HG02588 (cell line): ENCODE data around the gene GRHL1.
"Not testable (repeated sequence)": the region's sequence is repeated elsewhere in the genome, so short reads cannot be mapped to it uniquely, and the experiment has no call there.

ENCODE experiments used
- ATAC-seq: cut with Tn5 transposase; IDR thresholded peaks from one replicate; pipeline ENCODE4 v1.9.1; 2021; ENCODE audit warnings: mild to moderate bottlenecking, moderate library complexity; ENCODE audit not compliant: unreplicated experiment

GRHL1 gene, protein sequence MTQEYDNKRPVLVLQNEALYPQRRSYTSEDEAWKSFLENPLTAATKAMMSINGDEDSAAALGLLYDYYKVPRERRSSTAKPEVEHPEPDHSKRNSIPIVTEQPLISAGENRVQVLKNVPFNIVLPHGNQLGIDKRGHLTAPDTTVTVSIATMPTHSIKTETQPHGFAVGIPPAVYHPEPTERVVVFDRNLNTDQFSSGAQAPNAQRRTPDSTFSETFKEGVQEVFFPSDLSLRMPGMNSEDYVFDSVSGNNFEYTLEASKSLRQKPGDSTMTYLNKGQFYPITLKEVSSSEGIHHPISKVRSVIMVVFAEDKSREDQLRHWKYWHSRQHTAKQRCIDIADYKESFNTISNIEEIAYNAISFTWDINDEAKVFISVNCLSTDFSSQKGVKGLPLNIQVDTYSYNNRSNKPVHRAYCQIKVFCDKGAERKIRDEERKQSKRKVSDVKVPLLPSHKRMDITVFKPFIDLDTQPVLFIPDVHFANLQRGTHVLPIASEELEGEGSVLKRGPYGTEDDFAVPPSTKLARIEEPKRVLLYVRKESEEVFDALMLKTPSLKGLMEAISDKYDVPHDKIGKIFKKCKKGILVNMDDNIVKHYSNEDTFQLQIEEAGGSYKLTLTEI

DNA sequence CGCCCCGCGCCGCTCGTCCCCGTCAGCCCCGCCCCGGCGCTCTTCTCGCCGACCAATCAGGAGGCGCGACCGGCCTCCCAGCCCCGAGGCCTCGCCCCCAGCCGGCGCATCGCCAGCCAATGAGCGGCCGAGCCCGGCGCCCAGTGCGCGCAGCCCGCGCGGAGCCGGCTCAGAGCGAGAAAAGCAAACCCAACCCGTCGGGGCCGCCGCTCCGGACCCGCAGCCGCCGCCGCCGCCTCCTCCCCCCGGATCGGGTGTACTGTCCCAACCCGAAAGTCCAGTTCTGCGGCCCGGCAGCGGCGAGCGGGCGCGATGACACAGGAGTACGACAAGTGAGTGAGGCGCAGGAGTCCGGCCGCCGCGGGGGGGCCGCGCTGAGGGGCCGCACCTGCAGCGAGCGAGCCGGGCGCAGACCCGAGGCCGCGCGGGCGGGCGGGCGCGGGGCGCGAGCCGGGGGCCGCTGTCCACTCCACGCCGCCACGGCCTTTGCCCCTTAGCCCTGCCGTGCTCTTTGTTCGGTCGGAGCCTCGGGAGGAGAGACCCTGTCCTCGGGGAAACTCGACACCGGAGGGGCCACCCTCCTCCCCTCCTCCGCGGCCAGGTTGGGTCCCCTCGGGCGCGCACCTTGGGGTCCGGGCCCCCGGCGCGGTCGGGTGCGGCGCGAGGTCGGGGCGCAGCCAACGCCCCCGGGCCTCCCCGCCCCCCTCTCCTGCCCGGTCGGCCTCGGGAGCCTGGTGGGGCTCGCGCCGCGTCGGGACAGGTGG is at the start of gene GRHL1:
TSS of gene GRHL1 (plus strand) at position 172 of the 764 bp plus-strand sequence. CDS start at position 313, 141 bp downstream.
- ATAC-seq = peak; percentile 93

DNA sequence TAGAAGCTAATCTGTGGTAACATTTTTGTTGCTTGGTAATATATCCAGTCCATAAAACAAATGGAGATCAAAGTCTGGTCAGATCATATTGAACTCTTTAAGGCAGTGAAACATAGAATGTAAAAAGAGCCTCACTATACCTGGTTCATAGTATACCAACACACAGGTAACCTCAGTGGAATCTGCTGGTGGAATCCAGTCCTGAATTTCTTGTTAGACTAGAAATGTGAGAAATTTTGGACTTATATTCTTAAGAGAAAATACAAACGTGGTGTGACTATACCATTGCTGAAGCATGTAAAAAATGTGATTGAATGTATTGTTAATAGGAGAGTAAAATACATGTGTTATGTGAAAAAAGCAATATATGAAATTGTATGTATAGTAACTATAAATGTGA is 46.1 kb upstream of the GRHL1 start:
- no peak for ATAC-seq

DNA sequence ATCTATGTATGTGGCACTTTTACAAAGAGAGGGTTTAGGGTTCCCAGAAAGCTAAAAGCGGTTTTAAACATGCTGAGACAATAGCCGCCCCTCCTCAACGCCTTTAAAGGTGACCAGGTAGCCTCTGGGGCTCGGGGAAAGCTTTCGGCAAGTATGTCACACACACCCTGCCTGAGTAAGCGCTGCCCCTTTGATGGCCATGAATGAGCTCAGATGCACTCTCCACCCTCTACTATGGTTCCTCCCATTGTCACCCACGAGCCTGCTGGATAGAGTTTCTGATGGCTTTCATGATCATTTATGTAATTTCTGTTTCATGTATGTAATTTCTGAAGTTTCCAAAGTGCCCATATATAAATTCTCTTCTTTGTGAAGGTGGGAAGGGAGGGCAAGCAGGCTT is 44.1 kb upstream of the GRHL1 start:
- ATAC-seq = no peak

DNA sequence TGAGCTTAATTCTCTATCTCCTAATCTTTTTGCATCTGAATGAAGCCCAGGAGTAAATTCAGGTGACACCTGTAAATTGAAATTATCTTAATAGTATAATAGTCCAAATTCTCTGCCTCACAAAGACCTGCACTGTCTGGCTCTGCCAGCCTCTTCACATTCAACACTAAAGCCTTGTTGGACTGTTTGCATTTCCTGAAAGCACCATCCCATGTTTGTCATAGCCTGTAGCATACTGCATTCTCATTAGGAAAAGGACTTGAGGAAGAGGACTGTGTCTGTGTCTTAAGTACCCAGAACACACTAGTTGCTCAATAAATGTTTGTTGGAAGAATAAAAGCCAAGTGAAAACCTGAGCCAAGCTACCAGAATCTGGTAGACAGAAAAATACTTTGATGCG is 42.9 kb upstream of the GRHL1 start:
- ATAC-seq = no peak

DNA sequence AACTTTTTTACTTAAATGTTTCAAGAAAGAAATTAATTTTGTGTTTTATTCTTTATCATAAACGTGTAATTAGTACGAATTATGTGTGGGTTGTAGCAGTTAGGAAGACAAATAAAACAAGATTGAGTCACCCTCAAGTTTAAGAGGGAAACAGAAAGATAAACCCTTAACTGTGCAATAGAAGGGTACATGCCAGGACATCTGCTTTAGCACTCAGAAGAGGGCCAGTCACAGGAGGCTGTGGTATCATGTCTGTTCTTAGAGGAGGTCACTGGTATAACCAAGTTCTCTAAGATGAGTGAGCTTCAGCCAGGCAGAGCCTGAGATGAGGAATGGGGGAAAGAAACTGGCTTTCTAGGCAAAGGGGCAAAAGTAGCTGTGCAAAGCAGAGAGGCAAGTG is 42.4 kb upstream of the GRHL1 start:
- ATAC-seq = no peak

DNA sequence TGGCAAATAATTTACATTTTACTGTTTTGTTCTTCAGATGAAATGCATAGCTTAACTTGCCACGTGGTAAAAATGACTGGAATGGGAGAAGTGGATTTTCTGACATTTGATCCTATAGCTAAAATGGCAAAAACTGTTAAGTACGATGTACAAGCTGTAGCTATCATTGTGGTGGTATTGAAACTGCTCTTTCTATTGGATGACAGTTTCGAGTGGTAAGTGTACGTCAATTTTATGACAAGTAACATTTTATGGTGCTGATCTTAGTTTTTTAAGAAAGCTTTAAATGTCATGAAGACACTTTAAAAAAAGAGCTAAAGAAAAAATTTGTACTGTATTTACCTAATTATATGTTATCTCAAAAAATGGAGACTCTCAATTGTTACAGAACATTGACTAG is 40.8 kb upstream of the GRHL1 start:
- ATAC-seq = no peak

DNA sequence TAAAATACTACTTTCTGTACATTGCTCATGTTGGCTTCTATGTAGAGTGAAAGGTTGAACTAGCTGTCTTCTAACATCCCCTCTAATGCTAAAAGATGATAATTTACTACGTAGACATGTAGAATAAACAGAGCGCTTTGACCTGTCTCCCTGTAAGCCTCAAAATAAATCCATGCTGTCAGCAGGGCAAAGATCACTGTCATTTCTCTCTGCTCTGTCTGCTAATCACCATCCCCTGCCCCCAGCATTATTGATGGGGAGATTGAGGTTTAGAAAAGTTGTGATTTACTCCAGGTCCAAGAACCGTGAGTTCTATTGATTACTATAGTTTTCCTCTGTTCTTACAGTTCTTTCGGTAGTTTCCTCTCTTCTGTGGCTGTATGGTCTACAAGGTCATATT is 39.0 kb upstream of the GRHL1 start:
- ATAC-seq = no peak

DNA sequence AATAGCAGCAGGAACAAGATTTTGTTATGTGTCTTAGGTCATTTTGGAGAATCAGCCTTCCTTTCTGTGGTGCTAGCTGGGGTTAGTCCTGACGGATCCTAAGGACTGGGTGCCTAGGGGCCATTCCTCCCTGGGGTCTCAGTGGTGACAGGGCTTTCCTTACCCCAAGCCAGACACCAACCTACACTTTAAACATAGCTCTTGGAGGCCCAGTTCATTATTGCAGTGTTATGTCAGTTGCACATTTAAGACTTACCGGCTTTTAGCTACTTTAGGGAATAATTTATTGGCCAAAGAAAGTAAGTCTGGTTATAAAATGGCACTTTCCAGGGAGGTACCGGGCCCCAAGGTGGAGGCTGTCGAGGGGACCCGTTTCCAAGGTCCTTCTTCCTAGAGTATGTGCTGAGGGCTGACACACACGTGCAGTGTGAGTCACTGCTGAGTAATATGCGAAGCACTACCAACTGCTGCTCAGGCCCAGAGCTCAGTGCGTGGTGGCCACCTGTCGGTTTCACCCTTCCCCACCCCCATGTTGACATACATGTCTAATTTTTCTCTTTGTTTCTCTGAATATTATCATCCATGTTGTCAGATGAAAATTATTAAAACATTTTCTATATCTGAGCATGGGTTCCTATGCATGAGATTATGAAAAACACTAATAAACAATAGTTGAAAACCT is 37.0 kb upstream of the GRHL1 start:
- peak; percentile 100 for ATAC-seq

DNA sequence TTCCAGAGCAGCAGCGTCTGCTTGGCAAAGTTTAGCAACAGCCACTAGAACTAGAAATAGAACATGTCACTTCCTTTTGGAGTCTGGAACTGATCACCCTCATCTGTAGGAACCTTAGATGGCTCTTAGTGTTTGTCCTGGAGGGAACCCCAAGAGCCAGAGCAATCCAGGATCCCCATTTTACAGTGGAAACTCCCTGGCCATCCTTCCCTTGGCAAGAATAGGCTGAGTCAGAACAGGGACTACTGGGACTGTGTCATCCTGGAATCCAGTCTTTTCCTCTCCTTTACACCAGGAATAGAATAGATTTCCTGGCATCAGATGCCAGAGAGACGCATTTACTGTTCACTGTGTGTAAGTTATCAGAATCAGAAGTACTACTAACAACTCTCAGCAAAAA is 33.2 kb upstream of the GRHL1 start:
- ATAC-seq = no peak

DNA sequence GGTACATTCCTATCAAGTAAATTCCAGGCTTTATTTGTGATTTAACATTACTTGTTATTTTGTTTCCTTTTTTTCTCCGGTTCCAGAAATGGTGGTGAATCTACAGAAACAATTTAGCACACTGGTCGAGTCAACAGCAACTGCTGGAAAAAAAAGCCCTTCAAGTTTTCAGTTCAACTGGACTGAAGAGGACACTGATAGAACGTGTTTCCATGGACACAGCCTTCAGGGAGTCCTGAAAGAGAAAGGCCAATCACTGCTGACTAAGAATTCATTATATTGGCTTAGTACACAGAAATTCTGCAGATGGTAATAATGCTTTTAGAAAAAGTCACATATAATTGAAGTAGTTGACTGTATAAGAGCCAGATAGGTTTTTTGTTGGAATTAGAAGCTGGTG is 32.0 kb upstream of the GRHL1 start:
- no peak for ATAC-seq

DNA sequence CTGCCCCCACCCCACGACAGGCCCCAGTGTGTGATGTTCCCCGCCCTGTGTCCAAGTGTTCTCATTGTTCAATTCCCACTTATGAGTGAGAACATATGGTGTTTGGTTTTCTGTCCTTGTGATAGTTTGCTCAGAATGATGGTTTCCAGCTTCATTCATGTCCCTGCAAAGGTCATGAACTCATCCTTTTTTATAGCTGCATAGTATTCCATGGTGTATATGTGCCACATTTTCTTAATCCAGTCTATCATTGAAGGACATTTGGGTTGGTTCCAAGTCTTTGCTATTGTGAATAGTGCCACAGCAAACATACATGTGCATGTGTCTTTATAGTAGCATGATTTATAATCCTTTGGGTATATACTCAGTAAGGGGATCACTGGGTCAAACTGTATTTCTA is 24.5 kb upstream of the GRHL1 start:
- ATAC-seq = not testable (repeated sequence)

DNA sequence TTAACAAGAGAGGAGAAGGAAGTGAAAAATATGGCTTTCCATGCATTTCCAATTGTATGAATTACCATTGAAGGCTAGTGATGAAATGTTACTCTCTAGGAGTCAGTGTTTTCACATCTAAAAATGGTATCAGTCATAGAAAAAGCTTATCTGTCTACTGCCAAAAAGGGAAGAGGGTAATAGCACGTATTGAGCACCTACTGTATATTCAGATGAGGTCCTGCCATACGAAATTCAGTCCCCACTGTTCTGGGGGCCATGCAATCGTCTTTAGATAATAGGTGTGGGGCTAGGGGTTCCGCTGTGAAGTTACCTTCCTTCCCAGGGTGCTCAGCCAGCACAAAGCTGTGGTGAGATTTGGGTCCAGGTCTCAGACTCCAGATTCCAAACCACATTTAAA is 14.2 kb upstream of the GRHL1 start:
- no peak for ATAC-seq

DNA sequence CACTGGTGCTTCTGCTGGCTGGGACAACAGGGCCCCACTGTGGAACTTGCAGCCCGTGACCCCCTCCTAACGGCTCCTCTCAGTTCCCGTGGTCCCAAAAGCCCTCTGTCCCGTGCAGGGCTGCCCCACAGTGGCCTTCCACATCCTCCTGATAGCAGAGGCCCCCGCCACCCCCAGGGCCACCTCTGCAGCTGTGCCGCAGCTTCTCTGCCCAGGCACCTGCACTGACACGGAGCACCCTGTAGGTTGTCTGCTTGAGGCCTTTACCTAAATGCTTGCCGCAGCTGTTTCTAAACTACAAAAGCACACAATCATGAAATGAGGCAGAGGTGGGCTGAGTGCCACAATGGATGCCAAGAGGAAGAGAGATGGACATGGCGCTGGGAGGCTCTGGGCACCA is 13.5 kb upstream of the GRHL1 start:
- ATAC-seq = no peak

DNA sequence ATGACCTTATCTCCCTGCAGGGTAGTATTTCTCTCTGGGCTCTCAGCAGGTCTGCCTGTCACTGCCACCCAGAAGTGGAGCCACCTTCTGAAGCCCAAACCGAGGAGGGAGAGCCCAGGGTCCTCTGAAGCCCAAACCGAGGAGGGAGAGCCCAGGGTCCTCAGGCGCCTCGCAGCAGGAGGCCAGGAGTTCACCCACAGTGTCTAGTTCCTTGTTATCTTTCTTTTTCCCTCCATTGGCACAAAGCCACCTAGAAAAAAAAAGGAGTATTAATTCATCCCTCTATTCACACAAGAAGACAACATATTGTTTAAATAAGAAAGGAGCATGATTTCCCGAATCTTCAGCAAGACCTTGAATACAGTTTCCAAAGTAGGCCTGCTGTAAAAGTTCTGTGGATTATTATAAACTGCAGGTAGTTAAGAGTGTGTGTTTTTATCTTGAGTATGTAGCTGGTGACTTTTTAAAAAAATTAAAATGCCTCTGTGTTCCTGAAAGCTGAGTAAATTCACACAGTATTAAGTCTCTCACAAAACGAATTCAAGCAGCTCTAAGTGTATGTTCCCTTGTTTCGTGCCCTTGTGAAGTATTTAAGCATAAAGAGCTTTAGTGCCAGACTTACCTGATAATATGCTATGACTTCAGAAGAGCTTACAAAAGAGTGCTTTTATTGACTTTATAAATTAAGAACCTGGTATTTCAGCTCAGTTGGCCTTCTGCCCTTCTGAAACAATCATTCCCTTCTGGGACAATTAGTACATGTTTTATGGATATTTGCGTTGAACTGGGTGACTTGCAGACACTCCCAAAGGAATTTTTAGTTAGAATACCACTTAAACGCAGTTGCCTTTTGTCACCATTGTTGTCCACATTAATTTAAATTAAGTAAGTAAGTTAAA is 11.7 kb upstream of the GRHL1 start:
- no peak for ATAC-seq

DNA sequence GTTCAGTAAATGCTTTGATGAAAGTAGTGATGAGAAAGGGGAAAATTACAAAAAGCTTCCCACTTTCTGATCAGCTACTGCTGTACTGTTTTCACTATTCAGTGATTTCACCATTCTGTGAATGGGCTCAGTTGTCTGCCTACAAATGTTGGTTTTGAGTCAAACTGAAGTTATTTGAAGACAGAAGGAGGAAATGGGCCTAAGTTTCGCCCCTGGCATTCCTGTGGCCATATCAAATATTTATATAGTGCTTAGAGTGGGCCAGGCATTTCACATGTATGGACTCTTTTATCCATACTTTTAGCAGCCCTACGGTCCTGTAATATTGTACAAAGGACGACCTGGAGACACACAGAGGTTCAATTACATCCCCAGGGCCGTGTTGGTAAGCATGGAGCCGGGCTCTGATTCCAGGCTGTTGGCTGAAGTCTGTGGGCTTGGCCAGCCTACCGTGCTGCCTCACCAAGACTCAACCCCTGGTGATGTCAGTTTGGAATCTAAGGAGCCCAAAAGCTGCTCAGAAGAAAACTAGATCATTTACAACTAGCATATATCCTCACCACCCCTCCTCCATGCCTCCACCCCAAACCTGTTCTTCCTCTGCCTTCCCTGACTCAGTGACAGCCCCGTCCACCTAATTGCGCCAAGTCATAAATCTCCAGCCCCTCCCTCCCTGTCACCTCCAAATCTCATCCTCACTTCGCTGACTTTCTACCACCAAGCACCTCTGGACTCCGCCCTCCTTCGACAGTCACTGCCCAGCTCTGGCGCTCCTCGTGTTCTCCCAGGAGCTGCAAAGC is 10.1 kb upstream of the GRHL1 start:
- ATAC-seq = no peak

DNA sequence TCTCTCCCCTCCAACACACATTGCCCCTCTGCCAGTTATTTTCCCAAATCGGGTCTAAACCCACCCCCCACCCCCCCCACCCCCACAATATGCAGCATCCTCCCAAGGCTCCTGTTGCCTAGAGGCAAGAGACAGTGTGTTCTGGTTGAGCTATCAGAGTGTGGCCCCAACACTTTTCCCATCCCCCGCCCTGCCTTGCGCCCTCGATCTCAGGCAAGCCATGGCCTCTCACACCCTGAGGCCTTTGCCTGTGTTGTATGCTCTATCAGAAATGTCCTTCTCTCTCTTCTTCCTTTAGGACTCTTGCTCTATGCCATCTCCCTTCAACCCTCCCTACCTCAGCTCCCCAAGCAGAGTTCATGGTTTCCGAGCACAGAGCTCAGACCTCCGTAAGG is 9.5 kb upstream of the GRHL1 start:
- no peak for ATAC-seq

DNA sequence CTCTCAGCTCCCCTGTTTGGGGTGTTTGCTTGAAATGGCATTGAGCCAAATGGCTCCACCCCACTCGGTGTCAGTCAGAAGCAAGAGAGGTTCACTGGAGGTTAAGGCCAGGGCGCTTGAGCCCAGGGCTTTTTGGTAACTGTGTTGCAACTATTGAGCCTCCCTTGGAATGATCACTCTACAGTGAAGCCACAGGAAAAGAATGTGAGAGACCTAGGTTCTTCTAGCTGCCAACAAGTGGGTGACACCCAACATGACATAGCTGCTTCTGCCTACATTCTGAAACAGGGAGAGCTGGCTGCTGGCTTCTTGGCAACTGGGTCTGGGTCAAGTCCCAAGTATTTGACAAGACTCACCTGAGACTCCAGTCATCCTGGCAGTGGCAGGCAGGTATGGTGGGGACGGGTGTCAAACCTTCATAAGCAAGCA is 7.1 kb upstream of the GRHL1 start:
- ATAC-seq = no peak

DNA sequence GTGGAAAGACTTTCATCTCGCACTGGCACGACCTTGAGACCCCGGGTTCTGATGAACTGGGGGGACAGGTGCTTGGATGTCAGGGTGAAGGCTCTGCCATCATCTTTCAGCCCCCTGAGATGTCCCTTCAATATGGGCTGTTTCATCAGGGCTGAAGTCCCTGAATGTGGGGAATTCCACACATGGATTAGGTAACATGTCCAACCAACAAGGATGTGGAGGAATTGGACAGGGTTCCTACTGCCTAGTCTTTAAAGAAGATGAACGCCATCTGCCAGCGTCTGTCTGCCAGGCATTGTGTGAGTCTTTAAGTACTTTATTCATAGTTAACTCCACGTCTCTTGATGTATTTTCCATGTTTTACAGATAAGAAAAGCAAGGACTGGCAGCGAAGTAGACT is 5.9 kb upstream of the GRHL1 start:
- no peak for ATAC-seq

DNA sequence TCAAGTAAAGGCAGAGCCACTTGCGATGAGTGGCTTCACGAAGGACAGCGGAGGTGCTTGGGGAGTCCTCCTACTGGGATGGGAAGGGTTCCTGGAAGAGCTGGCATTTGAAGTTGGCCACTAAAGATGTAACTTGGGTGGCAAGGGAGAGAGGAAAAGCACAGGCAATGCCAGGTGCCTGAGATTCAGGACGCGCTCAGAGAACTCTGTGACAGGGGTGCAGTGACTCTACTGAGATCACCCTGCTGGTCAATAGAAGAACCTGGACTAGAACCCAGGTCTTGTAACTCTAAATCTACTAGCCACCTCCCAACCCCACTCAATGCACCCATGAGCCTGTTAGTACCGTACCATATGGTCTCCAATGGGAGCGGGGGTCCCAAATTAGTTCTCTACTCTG is 5.4 kb upstream of the GRHL1 start:
- ATAC-seq = no peak

DNA sequence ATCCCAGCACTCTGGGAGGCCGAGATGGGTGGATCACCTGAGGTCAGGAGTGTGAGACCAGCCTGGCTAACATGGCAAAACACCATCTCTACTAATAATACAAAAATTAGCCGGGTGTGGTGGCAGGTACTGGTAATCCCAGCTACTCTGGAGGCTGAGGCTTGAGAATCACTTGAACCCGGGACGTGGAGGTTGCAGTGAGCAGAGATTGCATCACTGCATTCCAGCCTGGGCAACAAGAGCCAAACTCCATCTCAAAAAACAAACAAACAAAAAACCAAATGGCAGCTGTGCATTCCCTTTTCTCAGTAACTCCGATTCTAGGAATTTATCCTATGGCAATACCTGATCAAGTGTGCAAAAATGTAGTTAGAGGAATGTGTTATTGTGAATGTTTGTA is 4.7 kb upstream of the GRHL1 start:
- ATAC-seq = no peak
